ENCODE measurements around the gene TBC1D22A. TPM values are rescaled to one million over a fixed set of nuclear protein-coding genes. Genes with fewer than 3 reads are reported as not detected.

Gene TBC1D22A
- total RNA-seq, 2 experiments from 2014 or later = 37.4 TPM

GRCh38 chr22:46878191-46878948, 115.9 kb downstream of the TBC1D22A start:
- POLR2A ChIA-PET = no interaction called here
- CTCF ChIA-PET = interaction anchor here (0.7 kb wide), 1 partner anchor 13 kb away, joined by 3 read pairs; no protein-coding TSS in a partner anchor

GRCh38 chr22:46879083-46879482, 116.6 kb downstream of the TBC1D22A start:
- ChIA-PET POLR2A (no interaction called here), CTCF (interaction anchor here (0.7 kb wide), 1 partner anchor 13 kb away, joined by 3 read pairs; no protein-coding TSS in a partner anchor)

- ChIA-PET CTCF (interaction anchor here (0.6 kb wide), 1 partner anchor 17 kb away, joined by 3 read pairs; no protein-coding TSS in a partner anchor), POLR2A (no interaction called here)
Observed at GRCh38 chr22:46881373-46882118, 119.1 kb downstream of the TBC1D22A start.

GRCh38 chr22:46883092-46883910, 120.9 kb downstream of the TBC1D22A start:
- ChIA-PET CTCF (no interaction called here), POLR2A (no interaction called here)

GRCh38 chr22:46884365-46884764, 121.9 kb downstream of the TBC1D22A start:
- ChIA-PET POLR2A (no interaction called here), CTCF (no interaction called here)

GRCh38 chr22:46887978-46888377, 125.5 kb downstream of the TBC1D22A start:
- POLR2A ChIA-PET = no interaction called here
- CTCF ChIA-PET = no interaction called here

- ChIA-PET POLR2A (no interaction called here), CTCF (no interaction called here)
Observed at GRCh38 chr22:46890819-46891218, 128.4 kb downstream of the TBC1D22A start.

GRCh38 chr22:46891382-46891951, 129.0 kb downstream of the TBC1D22A start:
- CTCF ChIA-PET = interaction anchor here (0.6 kb wide), 1 partner anchor 13 kb away, joined by 3 read pairs; no protein-coding TSS in a partner anchor
- POLR2A ChIA-PET = no interaction called here

- CTCF ChIA-PET = no interaction called here
- POLR2A ChIA-PET = no interaction called here
Observed at GRCh38 chr22:46892866-46893265, 130.4 kb downstream of the TBC1D22A start.

- CTCF ChIA-PET = no interaction called here
- POLR2A ChIA-PET = no interaction called here
Observed at GRCh38 chr22:46893281-46894020, 131.0 kb downstream of the TBC1D22A start.

- CTCF ChIA-PET = interaction anchor here (0.6 kb wide), 1 partner anchor 686 kb away, joined by 3 read pairs; no protein-coding TSS in a partner anchor
- POLR2A ChIA-PET = no interaction called here
Observed at GRCh38 chr22:46894081-46894671, 131.7 kb downstream of the TBC1D22A start.

- ChIA-PET CTCF (interaction anchor here (0.6 kb wide), 1 partner anchor 685 kb away, joined by 3 read pairs; no protein-coding TSS in a partner anchor), POLR2A (no interaction called here)
Observed at GRCh38 chr22:46894851-46895640, 132.6 kb downstream of the TBC1D22A start.

- CTCF ChIA-PET = no interaction called here
- POLR2A ChIA-PET = no interaction called here
Observed at GRCh38 chr22:46895753-46896152, 133.3 kb downstream of the TBC1D22A start.

- POLR2A ChIA-PET = no interaction called here
- CTCF ChIA-PET = no interaction called here
Observed at GRCh38 chr22:46896166-46896565, 133.7 kb downstream of the TBC1D22A start.

GRCh38 chr22:46896568-46897245, 134.3 kb downstream of the TBC1D22A start:
- ChIA-PET POLR2A (no interaction called here), CTCF (no interaction called here)

- ChIA-PET POLR2A (no interaction called here), CTCF (interaction anchor here (0.6 kb wide), 1 partner anchor 27 kb away, joined by 3 read pairs; no protein-coding TSS in a partner anchor)
Observed at GRCh38 chr22:46897246-46897623, 134.8 kb downstream of the TBC1D22A start.

GRCh38 chr22:46900549-46900948, 138.1 kb downstream of the TBC1D22A start:
- ChIA-PET CTCF (no interaction called here), POLR2A (no interaction called here)

GRCh38 chr22:46902436-46902835, 140.0 kb downstream of the TBC1D22A start:
- ChIA-PET POLR2A (no interaction called here), CTCF (no interaction called here)

Data from activated CD8-positive, alpha-beta memory T cell treated with anti-CD3 and anti-CD28 coated beads for 36 hours (primary cell).